ENCODE data around the gene GLI3. TPM values are rescaled to one million over a fixed set of nuclear protein-coding genes. Genes with fewer than 3 reads are reported as not detected.

Gene GLI3
- total RNA-seq, 1 experiment from 2014 or later: 45.0 TPM

- Mint-ChIP-seq H3K27ac (no peak overlapping the region), H3K4me3 (no peak overlapping the region), H3K36me3 (ENCODE audit: insufficient read depth in 1 of 3, low read depth in 3 of 3) (0 out of 7 replicates have a peak, but pooled peaks cover 0 to 4% (median 2%) of the 10 kb centered on the region in 3 experiments), H3K27me3 (ENCODE audit: low read depth) (no peaks in the 10 kb centered on the region), H3K4me1 (peaks cover 15 to 17% of the 10 kb centered on the region in 2 experiments), H3K9me3 (no peaks in the 10 kb centered on the region)
- Histone ChIP-seq H3K79me2 (ENCODE audit: insufficient read depth, low read length) (no peaks in the 10 kb centered on the region; the same call in 1 of the 2 replicates), H4K5ac (ENCODE audit: insufficient read length, low read depth, low read length) (no peak overlapping the region), H3K4me2 (ENCODE audit: insufficient read depth, insufficient read length, low read length) (no peak overlapping the region), H3K23ac (ENCODE audit: insufficient read length, low read depth, low read length) (no peak overlapping the region), H3K9ac (ENCODE audit: extremely low read depth, insufficient read length, low read length) (no peak overlapping the region), H2AK5ac (ENCODE audit: insufficient read length, low read length) (no peak overlapping the region), H2BK5ac (ENCODE audit: insufficient read length, low read length) (no peak overlapping the region), H4K91ac (ENCODE audit: insufficient read length, low read depth, low read length) (no peak overlapping the region), H2BK15ac (ENCODE audit: low read depth, low read length) (no peak overlapping the region), H3T11ph (ENCODE audit: low read length) (no peak overlapping the region), H3K14ac (ENCODE audit: insufficient read depth, low read length) (no peak overlapping the region), H3K27ac (ENCODE audit: insufficient read length, low read depth, low read length) (no peak overlapping the region), H2BK120ac (ENCODE audit: low read depth, low read length, poor library complexity, severe bottlenecking) (no peak overlapping the region), H3K9me3 (ENCODE audit: control insufficient read depth, low read depth, low read length) (no peaks in the 10 kb centered on the region), H3K56ac (ENCODE audit: insufficient read length, low read depth, low read length) (no peak overlapping the region), H3K18ac (ENCODE audit: insufficient read length, low read depth, low read length) (no peak overlapping the region), H3K23me2 (ENCODE audit: insufficient read length, low read depth, low read length, poor library complexity, severe bottlenecking) (no peaks in the 10 kb centered on the region), H3K27me3 (ENCODE audit: insufficient read depth, low read length) (no peaks in the 10 kb centered on the region), H2AFZ (ENCODE audit: low read length) (no peak overlapping the region), H3K4me1 (ENCODE audit: insufficient read depth, low read length) (no peaks in the 10 kb centered on the region), H4K8ac (replicated peaks; ENCODE audit: insufficient read length, low read depth, low read length) (no peak overlapping the region), H2BK12ac (ENCODE audit: insufficient read length, low read depth, low read length) (no peak overlapping the region), H3K79me1 (ENCODE audit: insufficient read depth, low read depth, low read length, poor library complexity, severe bottlenecking) (no peaks in the 10 kb centered on the region), H4K20me1 (ENCODE audit: control insufficient read depth, insufficient read depth, insufficient read length) (no peaks in the 10 kb centered on the region), H3K4ac (ENCODE audit: low read depth, low read length) (no peak overlapping the region), H2BK20ac (ENCODE audit: low read depth, low read length, poor library complexity, severe bottlenecking) (no peak overlapping the region)
- TF ChIP-seq CTCF (conservative IDR thresholded peaks at IDR 0.05): no peak
- DNase-seq: no peak
- no CpG with 5 or more reads among the region's 5 CpGs for WGBS (ENCODE audit: extremely low coverage, insufficient read length, low lambda C conversion rate)
Measured at GRCh38 chr7:42164881-42165428, 72.1 kb downstream of the GLI3 start.
